Iris pigment epithelial cell (primary cell): ENCODE measurements around the gene TPRKB.
"Not testable (repeated sequence)": the region's sequence is repeated elsewhere in the genome, so short reads cannot be mapped to it uniquely, and the experiment has no call there.

Experiments
- DNase-seq: peaks from one replicate; pipeline ENCODE4 v3.0.0-alpha.2; 2011; ENCODE audit warnings: low read depth

Gene TPRKB

GRCh38 chr2:73736855-73737779, at the start of gene TPRKB:
TSS of gene TPRKB (minus strand) at chr2:73737345. CDS start at chr2:73734569, 2,776 bp downstream.
- peak; percentile 98 for DNase-seq

- not testable (repeated sequence) for DNase-seq
These were observed 46.7 kb upstream of the TPRKB start, which contains the start of gene C2orf78 for GRCh38 chr2:73783883-73784282. TSS of gene C2orf78 (plus strand) at chr2:73784183. CDS start at chr2:73784310, 127 bp downstream.

GRCh38 chr2:73783402-73783801, 46.3 kb upstream of the TPRKB start:
- DNase-seq, result not testable (repeated sequence)

- no peak for DNase-seq
These were observed 43.1 kb upstream of the TPRKB start for GRCh38 chr2:73780237-73780582.

GRCh38 chr2:73779467-73780236, 42.5 kb upstream of the TPRKB start, which contains the start of gene DUSP11:
TSS of gene DUSP11 (minus strand) at chr2:73780103. CDS start at chr2:73779974, 129 bp downstream.
- peak; percentile 91 for DNase-seq

GRCh38 chr2:73778867-73779466, 41.8 kb upstream of the TPRKB start:
- DNase-seq, result not testable (repeated sequence)

- DNase-seq, result peak; percentile 81
These were observed 39.8 kb upstream of the TPRKB start for GRCh38 chr2:73776869-73777519.

GRCh38 chr2:73776381-73776780, 39.2 kb upstream of the TPRKB start:
- DNase-seq, result peak; percentile 43

- DNase-seq, result no peak
These were observed 35.7 kb upstream of the TPRKB start for GRCh38 chr2:73772819-73773218.

- no peak for DNase-seq
These were observed 33.6 kb upstream of the TPRKB start for GRCh38 chr2:73770725-73771124.

GRCh38 chr2:73766994-73767393, 29.8 kb upstream of the TPRKB start:
- DNase-seq, result no peak

- DNase-seq, result no peak
These were observed 29.2 kb upstream of the TPRKB start for GRCh38 chr2:73766349-73766748.

- no peak for DNase-seq
These were observed 27.8 kb upstream of the TPRKB start for GRCh38 chr2:73764945-73765344.

- DNase-seq, result no peak
These were observed 25.4 kb upstream of the TPRKB start for GRCh38 chr2:73762571-73762970.

- DNase-seq, result peak; percentile 50
These were observed 22.8 kb upstream of the TPRKB start for GRCh38 chr2:73759904-73760303.

- peak; percentile 59 for DNase-seq
These were observed 22.2 kb upstream of the TPRKB start for GRCh38 chr2:73759285-73759764.

GRCh38 chr2:73754332-73754731, 17.2 kb upstream of the TPRKB start:
- DNase-seq, result not testable (repeated sequence)

GRCh38 chr2:73749314-73749713, 12.2 kb upstream of the TPRKB start:
- peak; percentile 52 for DNase-seq

- no peak for DNase-seq
These were observed 9.7 kb upstream of the TPRKB start for GRCh38 chr2:73746877-73747208.

GRCh38 chr2:73746015-73746876, 9.1 kb upstream of the TPRKB start:
- DNase-seq, result no peak

GRCh38 chr2:73740767-73741166, 3.6 kb upstream of the TPRKB start:
- DNase-seq, result no peak
